C4-2B (cell line): ENCODE results near the gene NOL8.

Experiments used
- H3K27ac ChIP-seq: fragments of 450-650 bp; 2 replicates; pipeline ENCODE4 v1.5.1; 2017
- ZFX ChIP-seq: fragments of 450-650 bp; IDR thresholded peaks from 2 replicates; pipeline ENCODE4 v1.6.1; 2017
- TF ChIP-seq, protein P1 (sequence below): fragments of 450-650 bp; conservative IDR thresholded peaks from 2 replicates; pipeline ENCODE4 v1.5.1; 2017; ENCODE audit warnings: mild to moderate bottlenecking

The NOL8 gene

DNA sequence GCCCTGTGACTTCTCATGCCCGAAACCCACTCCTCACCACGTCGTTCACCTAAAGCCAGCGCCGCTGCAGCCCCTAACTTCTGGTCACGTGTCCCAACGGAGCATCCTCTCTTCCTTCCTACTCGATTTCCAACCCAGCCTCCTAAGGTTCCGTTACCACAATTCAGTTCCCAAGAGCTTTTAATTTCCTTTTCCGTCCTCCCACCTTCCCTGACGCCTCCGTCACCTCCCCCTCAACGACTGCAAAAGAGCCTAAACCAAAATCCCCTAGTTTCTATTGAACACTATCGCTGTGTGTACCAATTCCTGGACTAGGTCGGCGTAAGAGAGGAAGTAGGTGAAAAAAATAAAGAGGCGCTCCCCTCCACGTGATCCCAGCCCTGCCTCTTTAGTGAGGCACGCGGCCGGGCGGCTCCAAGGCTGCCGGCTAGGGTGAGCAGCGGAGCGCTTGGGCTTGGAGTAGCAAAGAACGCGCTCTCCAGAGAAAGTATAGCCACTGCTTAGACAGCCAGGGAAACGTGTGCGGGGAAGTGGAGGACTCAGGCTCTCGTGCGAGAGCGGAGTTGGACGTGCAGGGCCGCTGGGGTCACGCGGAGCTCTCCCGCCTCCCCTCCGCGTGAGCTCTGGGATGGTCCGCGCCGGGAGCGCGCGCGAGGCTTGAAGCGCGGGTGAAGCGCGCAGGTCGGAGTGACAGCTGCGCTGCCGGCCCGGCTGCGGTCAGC, at the start of gene NOL8, which contains the start of gene CENPP:
TSS of gene NOL8 (minus strand) at position 82 of the 722 bp plus-strand sequence. CDS start 1,189 bp downstream, outside the sequence.
TSS of gene CENPP (plus strand) at position 685 of the 722 bp plus-strand sequence.
- peak within 1 kb of the TSS; percentile 97 for H3K27ac ChIP-seq
- no peak for TF ChIP-seq ZFX
- TF ChIP-seq, protein P1, sequence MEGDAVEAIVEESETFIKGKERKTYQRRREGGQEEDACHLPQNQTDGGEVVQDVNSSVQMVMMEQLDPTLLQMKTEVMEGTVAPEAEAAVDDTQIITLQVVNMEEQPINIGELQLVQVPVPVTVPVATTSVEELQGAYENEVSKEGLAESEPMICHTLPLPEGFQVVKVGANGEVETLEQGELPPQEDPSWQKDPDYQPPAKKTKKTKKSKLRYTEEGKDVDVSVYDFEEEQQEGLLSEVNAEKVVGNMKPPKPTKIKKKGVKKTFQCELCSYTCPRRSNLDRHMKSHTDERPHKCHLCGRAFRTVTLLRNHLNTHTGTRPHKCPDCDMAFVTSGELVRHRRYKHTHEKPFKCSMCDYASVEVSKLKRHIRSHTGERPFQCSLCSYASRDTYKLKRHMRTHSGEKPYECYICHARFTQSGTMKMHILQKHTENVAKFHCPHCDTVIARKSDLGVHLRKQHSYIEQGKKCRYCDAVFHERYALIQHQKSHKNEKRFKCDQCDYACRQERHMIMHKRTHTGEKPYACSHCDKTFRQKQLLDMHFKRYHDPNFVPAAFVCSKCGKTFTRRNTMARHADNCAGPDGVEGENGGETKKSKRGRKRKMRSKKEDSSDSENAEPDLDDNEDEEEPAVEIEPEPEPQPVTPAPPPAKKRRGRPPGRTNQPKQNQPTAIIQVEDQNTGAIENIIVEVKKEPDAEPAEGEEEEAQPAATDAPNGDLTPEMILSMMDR = no peak

DNA sequence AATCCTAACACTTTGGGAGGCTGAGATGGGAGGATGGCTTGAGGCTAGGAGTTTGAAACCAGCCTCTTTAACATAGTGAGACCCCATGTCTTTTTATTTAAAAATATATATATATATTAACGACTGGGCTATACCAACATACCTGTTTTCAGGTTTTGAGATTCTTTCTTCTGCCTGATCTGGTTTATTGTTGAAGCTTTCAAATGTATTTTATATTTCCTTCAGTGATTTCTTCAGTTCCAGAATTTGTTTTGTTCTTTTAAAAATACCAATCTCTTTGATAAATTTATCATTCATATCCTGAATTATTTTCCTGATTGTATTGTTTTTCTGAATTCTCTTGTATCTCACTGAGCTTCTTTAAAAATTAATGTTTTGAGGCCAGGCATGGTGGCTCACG, 48.0 kb upstream of the NOL8 start:
- no peak overlapping the region for H3K27ac ChIP-seq
- TF ChIP-seq, protein P1 = no peak
- no peak for TF ChIP-seq ZFX

DNA sequence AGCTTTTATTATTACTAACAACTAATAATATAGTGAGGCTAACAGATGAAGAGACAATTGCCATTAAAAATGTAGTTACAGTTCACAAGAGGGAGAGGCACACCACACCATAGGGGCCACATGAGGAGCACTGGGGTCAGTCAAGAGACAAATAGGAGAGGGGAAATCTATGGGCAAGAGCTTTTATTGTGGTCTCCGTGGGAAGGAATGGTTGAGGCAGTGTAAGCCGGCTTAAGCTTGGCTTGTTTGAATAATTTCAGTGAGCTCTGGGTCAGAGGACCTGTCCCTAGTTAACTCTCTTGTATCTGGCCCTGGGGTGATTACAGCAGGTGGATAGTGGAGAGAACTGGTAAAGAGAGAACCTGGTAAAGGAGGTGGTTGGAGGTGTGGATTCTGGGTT, 43.9 kb upstream of the NOL8 start:
- TF ChIP-seq ZFX = no peak
- TF ChIP-seq, protein P1 = no peak
- no peak overlapping the region for H3K27ac ChIP-seq

DNA sequence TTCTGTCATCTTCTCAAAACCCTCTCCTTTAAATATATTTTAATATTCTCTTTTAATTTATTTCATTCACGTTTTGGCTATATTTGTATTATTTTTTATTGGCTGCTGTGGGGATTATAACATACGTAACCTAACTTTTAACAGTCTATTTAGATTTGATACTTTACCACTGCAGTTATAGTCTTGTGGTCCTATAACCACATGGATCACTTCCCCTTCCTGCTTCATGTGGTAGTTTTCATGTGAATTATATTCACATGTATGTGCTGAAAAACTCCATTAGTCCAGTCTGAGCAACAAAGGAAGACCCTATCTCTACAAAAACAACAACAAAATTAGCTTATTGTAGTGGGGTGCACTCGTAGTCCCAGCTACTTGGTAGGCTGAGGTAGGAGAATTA, 34.9 kb upstream of the NOL8 start:
- TF ChIP-seq, protein P1 = no peak
- no peak for TF ChIP-seq ZFX
- no peak overlapping the region for H3K27ac ChIP-seq

DNA sequence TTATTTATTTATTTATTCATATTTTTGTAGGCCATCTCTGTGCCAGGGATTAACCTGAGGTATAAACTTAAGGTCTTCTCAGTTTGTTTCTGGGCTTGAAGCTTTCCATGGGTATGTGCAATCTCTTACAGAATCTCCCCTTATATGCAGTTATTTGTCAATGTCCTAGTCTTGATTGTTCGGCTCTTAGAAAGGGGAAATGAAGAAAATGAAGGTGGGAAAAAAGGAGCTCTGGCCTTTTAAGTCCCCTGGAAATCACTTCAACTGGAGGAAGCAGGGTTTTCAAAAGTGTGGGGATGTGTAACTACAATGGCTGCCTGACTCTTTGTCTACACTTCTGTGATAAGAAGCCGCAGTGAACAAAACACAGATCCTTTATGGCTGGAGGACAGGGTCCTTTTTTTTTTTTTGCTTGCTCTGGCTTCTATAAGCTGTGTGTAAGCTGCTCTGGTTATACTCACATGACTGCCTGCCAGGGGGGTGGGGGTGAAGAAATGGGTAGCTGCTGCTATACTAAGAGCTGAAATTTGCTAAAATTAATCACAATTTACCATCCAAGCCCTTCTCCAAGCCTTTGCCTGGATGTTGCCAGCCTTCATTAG, 34.3 kb upstream of the NOL8 start:
- no peak for TF ChIP-seq ZFX
- TF ChIP-seq, protein P1 = no peak

DNA sequence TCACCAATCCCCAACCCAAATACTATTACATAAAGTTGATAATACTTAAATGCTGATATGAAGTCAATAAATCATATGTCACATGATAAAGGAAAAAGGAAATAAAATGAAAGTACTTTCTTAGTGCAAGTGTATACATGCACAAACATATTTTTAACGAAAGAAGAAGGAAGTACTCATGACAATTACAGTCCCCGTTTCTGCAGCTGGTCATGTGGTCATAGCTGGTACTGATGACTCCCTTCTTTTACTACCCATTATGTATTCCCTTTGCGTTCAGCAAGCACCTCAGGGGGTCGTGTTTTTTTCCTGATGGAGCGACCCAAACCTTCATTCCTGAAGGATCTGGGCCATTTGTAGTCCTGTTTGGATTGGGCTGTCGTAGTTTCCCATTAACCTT, 27.9 kb upstream of the NOL8 start:
- TF ChIP-seq ZFX = no peak
- TF ChIP-seq, protein P1 = no peak
- no peak overlapping the region for H3K27ac ChIP-seq

More for the DNA sequence above, 34.3 kb upstream of the NOL8 start:
- no peak overlapping the region for H3K27ac ChIP-seq

DNA sequence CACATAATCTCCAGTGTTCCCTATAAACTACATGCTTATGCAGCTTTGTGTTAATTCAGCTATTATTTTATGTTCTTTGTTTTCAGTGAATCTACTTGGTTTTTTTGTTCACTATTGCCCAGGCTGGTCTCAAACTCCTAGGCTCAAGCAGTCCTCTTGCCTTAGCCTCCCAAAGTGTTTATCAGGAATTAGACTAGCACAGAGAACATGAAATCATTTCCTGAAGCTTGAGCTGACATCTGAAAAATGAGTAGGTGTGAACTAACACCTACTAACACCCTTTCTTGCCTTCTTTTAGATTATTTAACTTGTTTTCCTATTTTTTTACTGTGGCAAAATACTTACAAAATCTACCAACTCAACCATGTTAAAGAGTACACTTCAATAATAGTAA, 25.6 kb upstream of the NOL8 start:
- H3K27ac ChIP-seq = no peak overlapping the region
- TF ChIP-seq, protein P1 = no peak
- no peak for TF ChIP-seq ZFX
